Measurements from ENCODE around the gene PRDM15.

Gene PRDM15, protein sequence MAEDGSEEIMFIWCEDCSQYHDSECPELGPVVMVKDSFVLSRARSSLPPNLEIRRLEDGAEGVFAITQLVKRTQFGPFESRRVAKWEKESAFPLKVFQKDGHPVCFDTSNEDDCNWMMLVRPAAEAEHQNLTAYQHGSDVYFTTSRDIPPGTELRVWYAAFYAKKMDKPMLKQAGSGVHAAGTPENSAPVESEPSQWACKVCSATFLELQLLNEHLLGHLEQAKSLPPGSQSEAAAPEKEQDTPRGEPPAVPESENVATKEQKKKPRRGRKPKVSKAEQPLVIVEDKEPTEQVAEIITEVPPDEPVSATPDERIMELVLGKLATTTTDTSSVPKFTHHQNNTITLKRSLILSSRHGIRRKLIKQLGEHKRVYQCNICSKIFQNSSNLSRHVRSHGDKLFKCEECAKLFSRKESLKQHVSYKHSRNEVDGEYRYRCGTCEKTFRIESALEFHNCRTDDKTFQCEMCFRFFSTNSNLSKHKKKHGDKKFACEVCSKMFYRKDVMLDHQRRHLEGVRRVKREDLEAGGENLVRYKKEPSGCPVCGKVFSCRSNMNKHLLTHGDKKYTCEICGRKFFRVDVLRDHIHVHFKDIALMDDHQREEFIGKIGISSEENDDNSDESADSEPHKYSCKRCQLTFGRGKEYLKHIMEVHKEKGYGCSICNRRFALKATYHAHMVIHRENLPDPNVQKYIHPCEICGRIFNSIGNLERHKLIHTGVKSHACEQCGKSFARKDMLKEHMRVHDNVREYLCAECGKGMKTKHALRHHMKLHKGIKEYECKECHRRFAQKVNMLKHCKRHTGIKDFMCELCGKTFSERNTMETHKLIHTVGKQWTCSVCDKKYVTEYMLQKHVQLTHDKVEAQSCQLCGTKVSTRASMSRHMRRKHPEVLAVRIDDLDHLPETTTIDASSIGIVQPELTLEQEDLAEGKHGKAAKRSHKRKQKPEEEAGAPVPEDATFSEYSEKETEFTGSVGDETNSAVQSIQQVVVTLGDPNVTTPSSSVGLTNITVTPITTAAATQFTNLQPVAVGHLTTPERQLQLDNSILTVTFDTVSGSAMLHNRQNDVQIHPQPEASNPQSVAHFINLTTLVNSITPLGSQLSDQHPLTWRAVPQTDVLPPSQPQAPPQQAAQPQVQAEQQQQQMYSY
- 35.8 reads per million, percentile 60 among the genes with 10 or more reads in this experiment for total RNA-seq

DNA sequence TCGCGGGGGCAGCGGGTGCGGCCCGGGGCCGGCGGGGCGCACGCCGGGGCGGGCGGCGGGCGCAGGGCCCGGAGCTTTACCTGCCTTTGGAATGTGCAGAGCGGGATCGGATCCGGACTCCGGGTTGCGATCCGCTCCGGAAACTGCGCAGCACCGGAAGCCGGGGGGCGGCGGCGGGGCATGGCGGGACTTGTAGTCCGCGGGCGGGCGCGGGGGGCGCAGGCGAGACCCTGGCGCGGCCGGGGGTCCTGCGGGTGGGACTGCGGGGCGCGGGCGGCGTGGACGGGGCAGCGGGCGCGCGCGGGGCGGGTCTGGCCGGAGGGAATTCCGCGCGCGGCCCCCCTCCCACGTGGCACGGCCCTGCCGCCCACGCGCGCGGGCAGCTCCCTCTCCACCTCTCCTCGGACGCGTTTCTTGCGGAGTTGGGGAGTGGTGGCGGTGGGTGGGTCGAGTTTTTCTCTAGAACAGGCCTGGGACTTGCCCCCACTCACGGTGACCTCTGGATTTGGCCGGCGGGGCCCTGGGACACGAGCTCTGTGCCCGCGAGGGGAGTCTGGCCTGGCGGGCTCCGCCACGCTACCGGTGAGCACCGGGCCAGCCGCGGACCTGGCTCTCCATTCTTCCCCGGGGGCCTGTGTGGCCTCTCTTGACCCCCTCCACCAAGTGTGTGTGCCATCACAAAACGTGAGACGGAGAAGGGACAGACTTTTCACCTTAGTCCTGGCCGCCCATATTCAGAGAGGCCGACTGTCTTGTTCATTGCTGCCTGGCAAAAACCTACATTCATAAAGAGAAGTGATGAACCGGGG is at the start of gene PRDM15:
PRDM15 (minus strand) TSS at position 155 of the 809 bp plus-strand sequence. CDS start 18,981 bp downstream, outside the sequence.
- peak; percentile 76 for DNase-seq

DNA sequence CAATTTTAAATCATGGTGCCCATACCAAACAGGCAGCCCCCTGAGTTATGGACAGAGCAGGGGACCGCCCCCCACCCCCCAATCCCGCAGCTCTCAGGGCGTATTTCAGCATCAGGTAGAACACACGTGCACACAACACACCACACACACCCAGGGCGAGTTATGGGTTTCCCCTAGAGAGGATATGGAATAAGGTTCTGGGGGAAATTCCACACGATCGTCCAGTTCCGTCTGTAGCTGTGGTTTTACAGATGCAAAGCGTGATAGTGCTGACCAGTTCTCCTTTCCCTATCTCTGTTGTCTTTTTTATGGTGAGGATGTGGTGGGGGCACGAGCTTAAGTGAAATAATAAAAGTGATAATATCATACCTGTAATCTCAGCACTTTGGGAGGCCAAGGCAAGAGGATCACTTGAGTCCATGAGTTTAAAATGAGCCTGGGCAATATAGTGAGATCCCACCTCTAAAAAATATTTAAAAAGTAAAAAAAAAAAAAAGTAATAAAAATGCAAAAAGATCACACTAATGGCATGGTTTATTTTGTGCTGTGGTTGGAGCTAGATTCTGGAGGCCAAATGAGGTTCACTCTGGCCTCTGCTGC is 49.6 kb upstream of the PRDM15 start:
- DNase-seq, result no peak

DNA sequence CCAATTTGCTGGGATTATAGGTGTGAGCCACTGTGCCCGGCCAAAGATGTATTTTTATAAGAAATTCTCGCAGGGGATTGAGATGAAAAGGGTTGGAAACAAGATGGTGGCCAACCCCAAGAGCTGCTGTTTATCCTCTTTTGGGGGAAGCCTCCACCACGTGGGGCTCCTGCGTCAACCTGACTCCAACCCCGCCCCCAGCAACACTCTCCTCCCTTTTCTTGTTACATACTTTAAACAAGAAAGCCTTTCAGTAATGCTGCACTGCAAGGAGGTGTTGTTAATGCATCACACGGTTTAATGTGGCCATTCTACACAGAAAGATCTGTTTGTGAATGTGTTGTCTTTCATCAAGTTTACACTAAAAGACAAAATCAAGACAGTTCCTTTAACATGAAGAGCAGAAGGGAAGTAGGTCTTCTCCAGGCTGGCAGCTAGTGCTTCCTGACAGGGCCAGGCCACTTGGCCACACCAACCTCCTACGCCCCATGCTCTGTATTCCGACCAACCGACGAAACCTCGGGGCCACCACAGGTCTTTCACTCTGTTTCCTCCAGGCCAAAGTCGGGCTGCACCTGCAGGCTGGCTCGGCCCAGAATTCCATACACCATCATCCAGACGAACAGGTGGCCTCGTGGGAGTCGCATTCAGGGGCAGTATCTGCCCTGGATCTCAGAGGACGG is 48.7 kb upstream of the PRDM15 start:
- DNase-seq, result no peak

DNA sequence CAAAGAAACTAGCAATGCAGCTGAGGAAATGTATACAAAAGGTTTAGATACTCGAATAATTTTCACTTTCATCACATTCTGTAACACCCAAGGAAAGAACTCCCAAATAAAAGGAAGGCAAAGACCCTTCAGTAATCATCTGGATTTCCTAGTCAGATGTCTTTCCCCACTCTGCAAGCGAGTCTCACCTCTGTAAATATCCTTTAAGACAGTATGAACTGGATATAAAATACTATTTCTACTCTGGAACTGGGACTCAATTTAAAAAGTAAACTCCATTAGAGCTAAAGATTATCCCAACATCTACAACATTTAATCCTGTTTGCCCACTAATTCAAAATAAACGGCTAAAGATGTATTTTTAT is 47.6 kb upstream of the PRDM15 start:
- DNase-seq, result no peak

DNA sequence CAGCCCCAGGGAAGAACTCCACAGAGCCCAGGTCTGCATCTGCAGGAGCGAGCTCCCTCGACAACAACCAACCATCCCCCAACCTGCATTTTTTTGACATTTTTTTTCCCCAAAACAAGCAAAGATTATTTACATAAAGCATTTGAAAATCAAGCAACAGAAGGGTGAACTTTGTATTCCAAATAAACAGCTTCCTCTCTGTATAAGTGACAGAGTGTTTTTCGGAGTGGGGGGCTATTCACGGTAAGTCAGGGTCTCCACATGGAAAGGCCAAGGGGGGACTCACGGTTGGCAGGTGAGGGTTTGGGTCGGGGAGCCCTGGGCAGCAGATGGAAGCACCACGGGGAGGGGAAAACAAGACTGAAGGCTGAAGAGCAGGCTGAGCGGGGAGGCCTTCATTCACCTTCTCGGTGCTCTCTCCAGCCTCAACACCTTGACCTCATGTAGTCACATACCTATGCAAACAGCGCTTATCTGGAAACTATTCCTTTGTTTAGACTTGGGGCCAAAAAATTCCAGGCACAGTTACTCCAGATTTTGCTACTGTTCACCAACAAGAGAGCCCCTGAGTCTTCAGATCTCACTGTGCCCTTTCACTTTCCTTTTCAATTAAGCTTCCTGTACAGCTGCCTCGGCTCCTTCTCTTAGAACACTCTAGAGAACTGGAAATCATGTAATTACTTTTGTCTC is 47.1 kb upstream of the PRDM15 start:
- no peak for DNase-seq

DNA sequence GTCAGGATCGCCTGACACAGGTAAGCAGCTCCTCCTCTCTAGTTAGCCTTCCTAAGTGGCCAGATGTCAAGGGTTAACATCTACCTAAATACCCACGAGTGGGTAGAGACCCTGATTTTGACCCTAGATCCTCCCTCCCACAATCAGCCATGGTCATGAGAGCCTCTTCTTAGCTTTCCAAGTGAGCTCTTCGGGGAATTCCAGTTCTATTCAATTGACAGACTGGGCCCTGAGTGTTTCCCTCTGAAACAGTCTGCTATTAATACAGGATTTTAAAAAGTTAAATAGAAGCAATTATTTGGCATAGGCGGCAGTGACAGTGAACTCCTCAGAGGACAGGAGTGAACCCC is 46.6 kb upstream of the PRDM15 start:
- no peak for DNase-seq

DNA sequence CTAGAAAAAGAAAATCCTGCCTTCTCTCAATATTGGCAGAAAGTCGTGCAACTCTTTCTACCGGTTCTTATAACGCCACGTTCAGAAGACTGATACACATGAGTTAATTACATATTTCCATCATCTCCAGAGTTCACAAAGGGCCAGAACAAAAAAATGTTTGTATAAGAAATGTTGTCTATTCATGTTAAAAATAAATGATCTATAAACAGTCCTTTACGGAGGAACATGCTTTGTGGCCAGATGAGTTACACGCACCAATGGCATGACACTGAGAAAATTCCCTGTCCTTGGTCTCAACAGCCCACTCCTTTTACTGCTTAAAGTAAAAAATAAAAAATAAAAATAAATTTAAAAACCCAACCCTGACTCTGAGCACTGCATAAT is 45.2 kb upstream of the PRDM15 start:
- no peak for DNase-seq

DNA sequence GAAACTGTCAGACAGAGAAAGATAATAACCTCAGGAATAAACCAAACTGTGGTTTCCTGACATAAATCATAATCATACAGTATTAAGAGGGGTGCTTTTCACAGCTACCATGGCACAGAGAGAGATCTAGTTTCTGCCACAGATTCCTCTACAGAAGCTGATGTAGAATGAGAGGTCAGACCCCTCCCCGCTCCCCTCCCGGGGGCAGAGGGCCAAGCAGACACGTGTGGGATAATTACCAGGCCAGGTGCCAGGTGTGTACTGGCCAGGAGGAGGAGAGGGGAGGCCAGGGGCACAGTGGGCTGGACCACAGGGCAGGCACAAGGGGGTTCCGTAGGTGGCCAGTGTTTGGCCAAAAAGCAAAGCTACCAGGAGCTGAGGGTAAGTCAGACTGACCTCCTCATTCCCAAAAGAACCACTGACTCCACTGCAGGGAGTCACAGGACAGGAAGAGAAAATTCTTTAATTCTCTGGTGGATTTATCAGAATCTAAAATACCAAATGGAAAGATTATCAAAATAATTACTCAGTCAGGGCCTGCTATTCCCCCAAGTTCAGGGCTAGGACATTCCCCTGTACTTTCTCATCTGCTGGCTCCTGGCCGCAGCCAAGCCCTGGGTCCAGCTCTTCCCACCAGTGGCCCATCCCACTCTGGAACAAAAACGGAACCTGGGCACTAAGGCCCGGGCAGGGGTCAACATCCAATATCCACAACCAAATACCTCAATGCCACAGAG is 44.7 kb upstream of the PRDM15 start:
- DNase-seq, result no peak

DNA sequence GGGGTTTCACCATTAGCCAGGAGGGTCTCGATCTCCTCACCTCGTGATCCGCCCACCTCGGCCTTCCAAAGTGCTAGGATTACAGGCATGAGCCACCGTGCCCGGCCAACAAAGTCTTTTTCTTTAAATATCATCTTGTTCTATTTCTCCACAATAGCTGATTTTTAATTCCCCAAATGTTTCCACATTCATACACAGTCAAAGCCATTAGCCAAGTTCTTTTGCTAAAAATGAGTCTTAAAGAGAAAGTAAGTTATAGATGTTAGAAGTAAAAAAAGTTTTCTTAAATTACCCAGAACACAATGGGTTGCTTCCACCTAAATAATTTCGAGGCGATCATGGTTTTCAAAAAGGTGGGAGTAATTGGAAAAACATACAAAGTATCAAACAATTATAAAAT is 44.0 kb upstream of the PRDM15 start:
- no peak for DNase-seq

DNA sequence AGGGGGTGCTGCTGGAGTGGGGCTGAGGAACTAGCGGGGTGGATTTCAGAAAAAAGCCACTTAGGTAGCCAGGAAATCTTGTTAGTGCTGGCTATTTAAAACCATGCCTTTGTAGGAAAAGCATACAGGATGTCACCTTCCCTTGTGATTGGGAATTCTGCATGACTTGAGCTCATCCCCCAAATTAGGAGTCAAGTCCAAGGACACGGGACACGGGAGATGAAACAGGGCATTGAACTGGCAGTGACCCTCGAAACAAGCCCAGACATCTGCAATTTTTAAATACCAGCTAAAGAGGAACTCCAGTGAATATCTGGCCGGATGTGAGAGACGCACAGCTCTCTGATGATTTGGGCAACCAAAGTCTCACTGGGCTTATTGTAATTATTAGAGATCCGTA is 41.9 kb upstream of the PRDM15 start:
- DNase-seq, result no peak

DNA sequence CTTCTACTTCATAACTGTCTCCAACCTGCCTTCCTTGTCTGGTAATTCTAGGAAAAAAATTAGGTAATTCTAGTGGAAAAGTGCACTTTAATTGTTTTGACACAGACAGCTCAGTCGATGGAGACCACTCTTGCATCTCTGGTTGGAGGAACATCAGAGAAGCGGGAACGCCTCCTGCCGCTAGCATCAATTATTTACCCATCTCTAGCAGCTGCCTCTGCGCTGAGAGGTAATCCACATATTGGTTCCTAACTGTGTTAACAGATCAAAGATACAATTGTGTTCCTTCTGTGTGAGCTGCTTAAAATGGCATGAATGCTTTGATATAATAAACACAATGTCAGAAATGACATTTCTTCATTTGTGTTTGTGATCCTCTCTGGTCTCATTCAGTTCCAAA is 41.3 kb upstream of the PRDM15 start:
- DNase-seq, result no peak

DNA sequence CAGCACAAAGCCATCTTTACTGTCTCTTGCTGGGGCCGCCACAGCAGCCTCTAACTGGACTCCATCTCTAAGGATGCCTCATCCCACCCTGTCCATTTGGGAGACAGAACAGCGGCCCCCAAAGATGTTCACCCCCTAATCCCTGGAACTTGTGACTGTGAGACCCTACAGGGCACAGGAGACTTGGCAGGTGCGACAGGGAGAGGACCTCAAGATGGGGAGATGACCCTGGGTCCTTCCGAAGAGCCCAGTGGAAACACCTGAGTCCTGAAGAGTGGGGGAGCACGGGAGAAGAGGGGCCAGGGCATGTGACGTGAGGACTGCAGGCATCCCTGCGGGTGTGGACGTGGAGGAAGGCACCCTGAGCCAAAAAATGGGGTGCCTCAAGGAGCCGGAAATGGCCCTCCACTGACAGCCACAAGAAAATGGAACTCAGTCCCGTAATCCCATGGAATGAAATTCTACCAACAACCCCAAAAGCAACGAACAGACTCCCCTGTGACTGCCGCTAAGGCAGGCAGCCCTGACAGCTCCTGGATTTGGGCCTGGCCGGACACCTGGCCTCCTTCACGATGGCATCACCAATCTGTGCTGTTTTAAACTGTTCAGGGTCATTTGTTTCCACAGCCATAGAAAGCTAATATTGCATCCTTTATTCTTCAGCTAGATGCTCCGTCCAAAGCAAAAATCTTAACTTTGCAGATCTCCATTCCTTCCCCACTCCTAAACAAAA is 40.7 kb upstream of the PRDM15 start:
- no peak for DNase-seq

DNA sequence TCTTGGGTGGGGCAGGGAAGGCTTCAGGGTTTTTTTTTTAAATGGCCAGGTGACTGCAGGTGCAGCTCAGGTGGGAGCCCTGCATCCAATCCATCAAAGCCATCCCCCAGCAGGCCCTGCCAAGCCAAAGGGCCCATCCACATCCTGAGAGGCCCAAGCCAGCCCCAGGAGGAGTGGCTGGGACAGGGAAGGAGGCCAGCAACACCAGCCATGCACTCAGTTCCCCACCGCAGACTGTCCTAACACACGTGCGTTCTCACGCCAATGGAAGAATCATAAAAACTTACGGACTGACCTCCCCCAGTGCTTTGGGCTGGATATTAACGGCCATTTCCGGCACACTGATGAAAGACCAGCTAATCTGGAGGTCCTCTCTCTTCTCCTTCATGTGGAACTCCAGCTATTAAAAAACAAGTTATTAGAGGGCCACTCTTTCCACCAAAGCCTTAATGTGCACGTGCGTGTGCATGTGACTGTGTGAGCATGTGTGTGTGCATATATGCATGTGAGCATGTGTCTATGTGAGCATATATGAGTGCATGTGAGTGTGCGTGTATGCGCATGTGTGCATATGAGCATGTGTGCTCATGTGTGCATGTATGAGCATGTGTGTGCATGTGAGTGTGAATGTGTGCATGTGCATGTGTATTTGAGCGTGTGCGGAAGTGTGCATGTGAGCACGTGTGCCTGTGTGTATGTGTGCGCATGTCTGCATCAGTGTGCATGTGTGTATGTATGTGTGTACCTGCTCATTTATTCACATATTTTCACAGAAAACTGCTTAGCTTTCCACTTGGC is 39.6 kb upstream of the PRDM15 start:
- DNase-seq, result no peak

DNA sequence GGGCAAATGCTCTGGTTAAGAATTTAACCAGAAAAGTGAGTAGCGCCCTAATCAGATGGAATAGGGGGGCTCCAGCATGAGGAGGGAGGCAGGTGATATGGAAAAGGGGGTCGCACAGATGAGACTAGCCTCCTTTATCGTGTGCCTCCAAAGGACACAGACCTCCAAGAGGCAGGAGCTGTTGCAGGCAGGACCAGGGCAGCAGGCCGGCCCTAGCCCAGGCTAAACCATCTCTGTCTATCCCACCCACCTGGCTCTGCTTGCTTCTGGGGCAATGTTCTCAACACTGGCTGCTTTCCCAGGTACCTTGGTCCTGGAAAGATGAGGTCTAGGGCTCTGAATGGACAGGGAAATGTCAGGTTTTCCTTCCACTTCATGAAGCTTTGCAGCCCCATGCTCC is 38.4 kb upstream of the PRDM15 start:
- DNase-seq, result no peak

DNA sequence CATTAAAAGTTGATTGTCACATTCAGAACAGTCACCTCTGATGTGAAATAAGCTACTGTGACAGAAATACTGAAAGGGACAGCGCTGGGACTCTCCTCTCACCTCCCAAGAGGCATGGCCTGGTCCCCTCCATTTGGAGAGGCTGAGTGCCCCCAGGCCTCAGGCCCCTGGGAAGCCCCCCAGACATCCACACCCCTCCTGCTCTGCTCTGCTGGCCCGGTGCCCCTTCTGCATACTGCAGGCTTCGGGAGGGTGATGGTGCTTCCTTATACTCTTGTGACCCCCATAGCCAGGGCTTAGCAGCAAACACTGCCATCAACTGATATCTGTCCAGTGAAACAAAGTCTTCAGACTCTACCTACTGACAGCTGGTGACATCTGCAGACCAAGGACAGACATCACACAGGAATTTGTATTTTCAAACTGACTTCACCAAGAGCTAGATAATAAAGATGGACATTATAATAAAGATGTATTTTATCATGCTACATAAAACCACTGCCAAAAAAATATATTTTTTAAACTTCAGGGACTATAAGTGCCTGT is 37.8 kb upstream of the PRDM15 start:
- no peak for DNase-seq

DNA sequence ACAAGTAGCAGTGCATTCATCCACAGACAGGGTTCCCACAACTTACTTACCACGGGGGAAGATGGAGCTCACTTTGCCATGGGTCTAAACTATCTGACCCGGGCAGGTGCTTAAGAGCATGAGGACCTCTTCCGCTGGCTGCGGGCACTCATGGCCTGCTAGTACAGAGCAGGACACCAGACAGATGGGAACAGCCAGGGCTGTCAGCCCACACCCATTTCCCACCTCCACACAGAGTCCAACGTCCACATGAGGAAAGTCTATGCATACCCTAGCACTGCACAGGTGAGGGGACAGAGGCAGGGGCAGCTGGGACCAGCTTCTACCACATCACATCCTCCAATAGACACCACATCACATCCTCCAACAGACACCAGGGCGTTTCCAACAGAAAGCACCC is 35.8 kb upstream of the PRDM15 start:
- DNase-seq, result no peak

DNA sequence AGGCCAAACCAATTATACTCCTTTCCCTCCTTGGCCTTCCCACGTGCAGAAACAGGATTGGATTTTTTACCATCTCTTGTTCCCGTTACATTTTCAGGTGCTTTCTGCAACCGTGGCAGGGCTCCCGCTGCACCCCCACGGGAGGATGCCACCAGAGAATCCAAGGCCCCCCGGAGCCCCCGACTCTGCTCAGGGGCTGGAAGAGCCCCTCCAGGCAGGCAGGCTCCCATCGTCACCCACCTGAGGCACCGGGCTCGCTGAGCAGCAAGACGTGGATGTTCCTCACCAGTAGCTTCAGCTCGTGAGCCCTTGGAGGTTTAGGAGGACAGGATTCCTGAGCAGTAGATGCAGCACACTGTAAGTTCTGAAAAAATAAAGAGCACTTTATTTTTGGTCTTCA is 35.2 kb upstream of the PRDM15 start:
- no peak for DNase-seq

DNA sequence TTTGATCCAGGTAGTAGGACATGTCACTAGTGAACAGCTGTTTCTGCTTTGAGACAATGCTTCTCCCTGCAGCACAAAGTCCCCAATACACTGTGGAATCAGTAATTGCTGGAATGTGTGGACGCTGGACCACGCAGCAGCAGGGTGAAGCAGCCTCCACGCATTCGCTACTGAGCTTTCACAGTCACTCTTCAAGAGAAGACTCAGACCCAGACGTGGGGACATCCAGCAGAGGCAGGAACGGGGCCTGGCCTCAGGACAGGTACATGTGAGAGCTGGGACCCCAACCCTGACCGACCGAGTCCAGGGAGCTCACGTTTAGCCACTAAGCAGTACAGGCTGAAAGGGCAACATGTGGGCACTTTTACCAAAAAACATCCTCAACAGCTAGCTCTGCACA is 34.1 kb upstream of the PRDM15 start:
- no peak for DNase-seq

Measured in effector CD4-positive, alpha-beta T cell (primary cell).